NCI-H187 treated with DMSO at 0.1 percent for 48 hours (cell line): Measurements from ENCODE around the gene BAK1.
"Not testable (repeated sequence)": the region's sequence is repeated elsewhere in the genome, so short reads cannot be mapped to it uniquely, and the experiment has no call there.

Source experiments
- DNase-seq: peaks from one replicate; lab custom pipeline; 2025; lab: John Stamatoyannopoulos, UW

BAK1 gene

GRCh38 chr6:33551538-33551937, 28.5 kb downstream of the BAK1 start:
- DNase-seq, result no peak

- no peak for DNase-seq
Observed at GRCh38 chr6:33549896-33550295, 30.2 kb downstream of the BAK1 start.

GRCh38 chr6:33549196-33549595, 30.9 kb downstream of the BAK1 start:
- DNase-seq, result no peak

- no peak for DNase-seq
Observed at GRCh38 chr6:33547499-33547898, 32.6 kb downstream of the BAK1 start.

DNA sequence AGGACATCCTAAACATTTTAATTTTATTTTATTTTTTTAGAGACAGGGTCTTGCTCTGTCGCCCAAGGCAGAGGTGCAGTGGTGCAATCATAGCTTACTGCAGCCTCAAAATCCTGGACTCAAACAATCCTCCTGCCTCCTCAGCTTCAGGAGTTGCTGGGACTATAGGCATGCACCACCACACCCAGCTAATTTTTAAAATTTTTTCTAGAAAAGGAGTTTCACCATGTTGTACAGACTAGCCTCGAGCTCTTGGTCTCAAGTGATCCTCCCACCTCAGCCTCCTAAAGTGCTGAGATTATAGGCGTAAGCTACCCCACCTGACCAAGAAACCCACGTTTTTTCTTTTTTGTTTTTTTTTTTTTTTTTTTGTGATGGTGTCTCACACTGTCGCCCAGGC, 33.3 kb downstream of the BAK1 start:
- DNase-seq, result no peak

- DNase-seq, result not testable (repeated sequence)
Observed at GRCh38 chr6:33545292-33545691, 34.8 kb downstream of the BAK1 start.

GRCh38 chr6:33543116-33543515, 37.0 kb downstream of the BAK1 start:
- no peak for DNase-seq

DNA sequence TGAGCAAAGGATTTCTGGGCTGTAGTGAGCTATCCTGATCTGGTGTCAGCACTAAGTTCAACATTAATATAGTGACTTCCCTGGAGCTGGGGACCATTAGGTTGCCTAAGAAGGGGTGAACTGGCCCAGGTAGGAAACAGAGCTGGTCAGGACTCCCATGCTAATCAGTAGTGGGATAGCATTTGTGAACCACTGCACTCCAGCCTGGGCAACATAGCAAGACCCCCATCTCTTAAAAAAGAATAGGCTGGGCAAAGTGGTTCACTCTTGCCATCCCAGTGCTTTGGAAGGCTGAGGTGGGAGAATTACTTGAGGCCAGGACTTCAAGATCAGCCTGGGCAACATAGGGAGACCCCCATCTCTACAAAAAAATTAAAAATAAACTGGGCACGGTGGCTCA, 39.3 kb downstream of the BAK1 start:
- no peak for DNase-seq

DNA sequence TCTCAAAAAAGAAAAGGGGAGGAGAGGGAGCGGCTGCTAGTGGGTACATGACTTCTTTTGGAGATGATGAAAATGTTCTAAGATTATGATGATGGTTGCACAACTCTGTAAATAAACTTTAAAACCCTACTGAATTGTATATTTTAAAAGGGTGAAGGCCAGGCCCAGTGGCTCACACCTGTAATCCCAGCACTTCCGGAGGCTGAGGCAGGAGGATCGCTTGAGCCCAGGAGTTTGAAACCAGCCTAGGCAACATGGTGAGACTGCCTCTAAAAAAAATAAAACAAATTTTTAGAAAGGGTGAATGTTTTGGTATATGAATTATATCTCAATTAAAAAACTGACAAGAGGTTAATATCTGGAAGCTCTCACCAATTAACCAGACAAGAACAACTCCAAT, 45.4 kb downstream of the BAK1 start:
- DNase-seq, result no peak

DNA sequence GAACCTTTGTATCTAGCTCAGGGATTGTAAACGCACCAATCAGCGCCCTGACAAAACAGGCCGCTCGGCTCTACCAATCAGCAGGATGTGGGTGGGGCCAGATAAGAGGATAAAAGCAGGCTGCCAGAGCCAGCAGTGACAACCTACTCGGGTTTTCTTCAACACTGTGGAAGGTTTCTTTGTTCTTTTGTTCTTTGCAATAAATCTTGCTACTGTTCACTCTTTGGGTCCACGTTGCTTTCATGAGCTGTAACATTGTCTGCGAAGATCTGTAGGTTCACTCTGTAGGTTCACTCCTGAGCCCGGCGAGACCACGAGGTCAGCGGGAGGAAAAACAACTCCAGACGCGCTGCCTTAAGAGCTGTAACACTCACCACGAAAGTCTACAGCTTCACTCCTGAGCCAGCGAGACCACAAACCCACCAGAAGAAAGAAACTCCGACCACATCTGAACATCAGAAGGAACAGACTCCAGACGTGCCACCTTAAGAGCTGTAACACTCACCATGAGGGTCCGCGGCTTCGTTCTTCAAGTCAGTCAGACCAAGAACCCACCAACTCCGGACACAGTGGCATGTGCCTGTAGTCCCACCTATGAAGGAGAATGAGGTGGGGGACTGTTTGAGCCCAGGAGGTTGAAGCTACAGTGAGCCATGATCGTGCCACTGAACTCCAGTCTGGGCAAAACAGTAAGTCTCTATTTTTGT, 46.8 kb downstream of the BAK1 start:
- not testable (repeated sequence) for DNase-seq

DNA sequence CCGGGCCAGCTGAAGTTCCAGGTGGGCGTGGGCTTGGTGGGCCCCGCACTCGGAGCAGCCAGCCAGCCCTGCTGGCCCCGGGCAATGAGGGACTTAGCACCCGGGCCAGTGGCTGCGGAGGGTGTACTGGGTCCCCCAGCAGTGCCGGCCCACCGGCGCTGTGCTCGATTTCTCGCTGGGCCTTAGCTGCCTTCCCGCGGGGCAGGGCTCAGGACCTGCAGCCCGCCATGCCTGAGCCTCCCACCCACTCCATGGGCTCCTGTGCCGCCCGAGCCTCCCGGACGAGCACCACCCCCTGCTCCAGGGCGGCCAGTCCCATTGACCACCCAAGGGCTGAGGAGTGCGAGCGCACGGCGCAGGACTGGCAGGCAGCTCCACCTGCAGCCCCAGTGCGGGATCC, 47.6 kb downstream of the BAK1 start:
- DNase-seq, result not testable (repeated sequence)

- not testable (repeated sequence) for DNase-seq
Observed at GRCh38 chr6:33530617-33531016, 49.5 kb downstream of the BAK1 start.
